ENCODE data around the gene SCO2.

Gene SCO2

GRCh38 chr22:50473855-50474671, 51.3 kb downstream of the SCO2 start:
- no peak for DNase-seq (ENCODE audit: low read depth, low spot score)
- H3K4me3 ChIP-seq (ENCODE audit: low read depth, low read length), result peak overlapping the region; percentile 68
- ChIA-PET CTCF (interaction anchor here (1.0 to 1.5 kb wide), 3 partner anchors 23 to 147 kb away, joined by 3 to 5 read pairs (median 3); no protein-coding TSS in a partner anchor), POLR2A (interaction anchor here (0.9 kb wide), 1 partner anchor 51 kb away, joined by 3 read pairs; the partner anchor contains the start of gene SCO2)
- TF ChIP-seq CTCF (IDR thresholded peaks at IDR 0.05; ENCODE audit: insufficient read depth, low read length, missing control alignments), result no peak

Data from AG04449 (cell line).